Panc1 (cell line): Measurements from ENCODE around the gene SNIP1. TPM values are rescaled to one million over a fixed set of nuclear protein-coding genes. Genes with fewer than 3 reads are reported as not detected.
A peak's percentile ranks its signal among the peaks of the same experiment; 100 is the strongest.

ENCODE experiments used
- ATAC-seq: fragments of 200-7000 bp; cut with Tn5 transposase; 2 replicates; pipeline ENCODE4 v1.9.1; 2020; ENCODE audit warnings: mild to moderate bottlenecking, moderate library complexity
- BruUV-seq: library from RNA; stranded (reverse); fragments of 400-500 nt; replicated peaks from 2 replicates; lab custom pipeline; 2021; lab: Mats Ljungman, UMichigan
- CTCF ChIA-PET: fragments of 300-600 bp; sonication (Branson Sonifier 250); formaldehyde crosslinking; loops from one replicate; lab custom pipeline; 2022; ENCODE audit warnings: antibody characterized with exemption; lab: Charles Lee
- POLR2A ChIA-PET: fragments of 300-600 bp; sonication (Branson Sonifier 250); formaldehyde crosslinking; loops from one replicate; lab custom pipeline; 2022; ENCODE audit warnings: antibody characterized with exemption; lab: Charles Lee
- DNase-seq: peaks from one replicate; pipeline ENCODE4 v3.0.0-alpha.2; 2010; ENCODE audit warnings: low read depth, low spot score
- H3K27ac ChIP-seq: 2 replicates; pipeline ENCODE4 v1.5.1; 2011; ENCODE audit warnings: mild to moderate bottlenecking, low read length, inconsistent platforms
- H3K27me3 ChIP-seq: fragments of 200-500 bp; sonication (Bioruptor generic); 2 replicates; pipeline ENCODE4 v1.6.0; 2014; ENCODE audit warnings: low read length, inconsistent platforms; ENCODE audit not compliant: control insufficient read depth, insufficient read depth
- H3K36me3 ChIP-seq: fragments of 200-500 bp; sonication (Bioruptor generic); 2 replicates; pipeline ENCODE4 v1.5.1; 2014; ENCODE audit warnings: inconsistent platforms, mild to moderate bottlenecking, low read length, moderate library complexity; ENCODE audit not compliant: control insufficient read depth, insufficient read depth
- H3K4me1 ChIP-seq: 2 replicates; pipeline ENCODE4 v1.5.1; 2011; ENCODE audit warnings: inconsistent platforms, mild to moderate bottlenecking, low read length, moderate library complexity; ENCODE audit not compliant: control insufficient read depth, insufficient read depth
- H3K4me3 ChIP-seq, 2 experiments: 2 replicates each; pipeline ENCODE4 v1.5.1; 2011 to 2012; ENCODE audit warnings: low read depth in 2 of 2, low read length in 2 of 2, mild to moderate bottlenecking in 2 of 2, inconsistent platforms in 1 of 2, moderate library complexity in 1 of 2
- H3K9me3 ChIP-seq: fragments of 200-500 bp; sonication (Bioruptor generic); 2 replicates; pipeline ENCODE4 v1.5.1; 2014; ENCODE audit warnings: low read depth, mild to moderate bottlenecking, inconsistent platforms, low read length, moderate library complexity; ENCODE audit not compliant: control insufficient read depth, insufficient read depth
- POLR2AphosphoS5 ChIP-seq: IDR thresholded peaks from 2 replicates; pipeline ENCODE4 v1.6.1; 2012; ENCODE audit warnings: mild to moderate bottlenecking, low read depth, low read length, moderate library complexity
- SIN3A ChIP-seq: IDR thresholded peaks from 2 replicates; pipeline ENCODE4 v1.6.1; 2012; ENCODE audit warnings: low read depth, mild to moderate bottlenecking, low read length, moderate library complexity, borderline replicate concordance; ENCODE audit not compliant: insufficient read depth
- TCF7L2 ChIP-seq: IDR thresholded peaks from 2 replicates; pipeline ENCODE4 v1.6.1; 2011; ENCODE audit warnings: mild to moderate bottlenecking, low read depth, low read length, inconsistent platforms
- in situ Hi-C: cut with HindIII; loops from 2 replicates; pipeline ENCODE4 v1.10.0; 2016; ENCODE audit warnings: low sequenced_read_pairs, low pct_unique_long_range_greater_than_20kb
- intact Hi-C: fragments of 100-400 bp; cut with micrococcal nuclease; formaldehyde crosslinking; loops from one replicate; pipeline ENCODE4 v1.10.0; 2022; ENCODE audit not compliant: unreplicated experiment
- total RNA-seq: library from RNA; stranded (reverse); gene quantifications from one replicate; pipeline ENCODE4 v1.2.1, GENCODE V29; 2021; ENCODE audit not compliant: unreplicated experiment
- TF ChIP-seq, protein P1 (sequence below): fragments of 450-650 bp; IDR thresholded peaks from 2 replicates; pipeline ENCODE4 v1.5.1; 2017; ENCODE audit warnings: mild to moderate bottlenecking
- TF ChIP-seq, protein P2 (sequence below), 2 experiments: IDR thresholded peaks; 2 replicates each; pipeline ENCODE4 v1.6.1; 2011 to 2012; ENCODE audit warnings: low read depth in 2 of 2, control low read depth in 1 of 2, low read length in 1 of 2, mild to moderate bottlenecking in 1 of 2, moderate library complexity in 1 of 2; ENCODE audit not compliant: insufficient read depth in 1 of 2

The SNIP1 gene
- total RNA-seq, 1 experiment from 2014 or later, result 21.4 TPM

DNA sequence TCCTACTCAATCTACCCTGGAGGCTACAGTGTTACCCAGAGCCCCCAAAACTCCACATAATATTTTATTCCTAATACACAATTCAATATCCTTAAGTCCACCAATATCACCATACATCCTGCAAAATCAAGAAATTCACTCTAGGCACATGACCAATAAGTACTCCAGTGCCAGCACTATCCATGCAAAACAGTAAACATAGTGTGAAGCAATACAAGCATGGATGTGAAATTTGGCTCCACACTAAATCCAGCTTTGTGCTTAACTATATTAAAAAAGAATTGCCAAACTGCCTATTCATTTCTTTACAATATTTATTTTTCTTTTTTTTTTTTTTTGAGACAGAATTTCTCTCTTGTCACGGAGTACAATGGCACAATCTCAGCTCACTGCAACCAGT lies 36.5 kb downstream of the SNIP1 start:
- no TSS peak for BruUV-seq
- H3K27ac ChIP-seq, result no peak overlapping the region
- H3K36me3 ChIP-seq, result no peaks in the 10 kb centered on the region; the same call in 1 of the 2 replicates
- CTCF ChIA-PET, result no interaction called here
- POLR2A ChIA-PET, result no interaction called here
- H3K27me3 ChIP-seq, result no peaks in the 10 kb centered on the region
- TF ChIP-seq, protein P1, sequence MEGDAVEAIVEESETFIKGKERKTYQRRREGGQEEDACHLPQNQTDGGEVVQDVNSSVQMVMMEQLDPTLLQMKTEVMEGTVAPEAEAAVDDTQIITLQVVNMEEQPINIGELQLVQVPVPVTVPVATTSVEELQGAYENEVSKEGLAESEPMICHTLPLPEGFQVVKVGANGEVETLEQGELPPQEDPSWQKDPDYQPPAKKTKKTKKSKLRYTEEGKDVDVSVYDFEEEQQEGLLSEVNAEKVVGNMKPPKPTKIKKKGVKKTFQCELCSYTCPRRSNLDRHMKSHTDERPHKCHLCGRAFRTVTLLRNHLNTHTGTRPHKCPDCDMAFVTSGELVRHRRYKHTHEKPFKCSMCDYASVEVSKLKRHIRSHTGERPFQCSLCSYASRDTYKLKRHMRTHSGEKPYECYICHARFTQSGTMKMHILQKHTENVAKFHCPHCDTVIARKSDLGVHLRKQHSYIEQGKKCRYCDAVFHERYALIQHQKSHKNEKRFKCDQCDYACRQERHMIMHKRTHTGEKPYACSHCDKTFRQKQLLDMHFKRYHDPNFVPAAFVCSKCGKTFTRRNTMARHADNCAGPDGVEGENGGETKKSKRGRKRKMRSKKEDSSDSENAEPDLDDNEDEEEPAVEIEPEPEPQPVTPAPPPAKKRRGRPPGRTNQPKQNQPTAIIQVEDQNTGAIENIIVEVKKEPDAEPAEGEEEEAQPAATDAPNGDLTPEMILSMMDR, result no peak
- TF ChIP-seq POLR2AphosphoS5, result no peak
- TF ChIP-seq TCF7L2, result no peak
- TF ChIP-seq SIN3A, result no peak
- TF ChIP-seq, protein P2, sequence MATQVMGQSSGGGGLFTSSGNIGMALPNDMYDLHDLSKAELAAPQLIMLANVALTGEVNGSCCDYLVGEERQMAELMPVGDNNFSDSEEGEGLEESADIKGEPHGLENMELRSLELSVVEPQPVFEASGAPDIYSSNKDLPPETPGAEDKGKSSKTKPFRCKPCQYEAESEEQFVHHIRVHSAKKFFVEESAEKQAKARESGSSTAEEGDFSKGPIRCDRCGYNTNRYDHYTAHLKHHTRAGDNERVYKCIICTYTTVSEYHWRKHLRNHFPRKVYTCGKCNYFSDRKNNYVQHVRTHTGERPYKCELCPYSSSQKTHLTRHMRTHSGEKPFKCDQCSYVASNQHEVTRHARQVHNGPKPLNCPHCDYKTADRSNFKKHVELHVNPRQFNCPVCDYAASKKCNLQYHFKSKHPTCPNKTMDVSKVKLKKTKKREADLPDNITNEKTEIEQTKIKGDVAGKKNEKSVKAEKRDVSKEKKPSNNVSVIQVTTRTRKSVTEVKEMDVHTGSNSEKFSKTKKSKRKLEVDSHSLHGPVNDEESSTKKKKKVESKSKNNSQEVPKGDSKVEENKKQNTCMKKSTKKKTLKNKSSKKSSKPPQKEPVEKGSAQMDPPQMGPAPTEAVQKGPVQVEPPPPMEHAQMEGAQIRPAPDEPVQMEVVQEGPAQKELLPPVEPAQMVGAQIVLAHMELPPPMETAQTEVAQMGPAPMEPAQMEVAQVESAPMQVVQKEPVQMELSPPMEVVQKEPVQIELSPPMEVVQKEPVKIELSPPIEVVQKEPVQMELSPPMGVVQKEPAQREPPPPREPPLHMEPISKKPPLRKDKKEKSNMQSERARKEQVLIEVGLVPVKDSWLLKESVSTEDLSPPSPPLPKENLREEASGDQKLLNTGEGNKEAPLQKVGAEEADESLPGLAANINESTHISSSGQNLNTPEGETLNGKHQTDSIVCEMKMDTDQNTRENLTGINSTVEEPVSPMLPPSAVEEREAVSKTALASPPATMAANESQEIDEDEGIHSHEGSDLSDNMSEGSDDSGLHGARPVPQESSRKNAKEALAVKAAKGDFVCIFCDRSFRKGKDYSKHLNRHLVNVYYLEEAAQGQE (IDR thresholded peaks at IDR 0.05; ENCODE audit: insufficient read depth in 1 of 2, low read depth in 2 of 2, low read length in 1 of 2), result no peak
- no peaks in the 10 kb centered on the region for H3K9me3 ChIP-seq
- peaks cover 13% of the 10 kb centered on the region for H3K4me1 ChIP-seq
- intact Hi-C loops (no loop called here), in situ Hi-C loops (no loop called here)
- ATAC-seq (no peak), DNase-seq (no peak)
- no peak overlapping the region for H3K4me3 ChIP-seq

DNA sequence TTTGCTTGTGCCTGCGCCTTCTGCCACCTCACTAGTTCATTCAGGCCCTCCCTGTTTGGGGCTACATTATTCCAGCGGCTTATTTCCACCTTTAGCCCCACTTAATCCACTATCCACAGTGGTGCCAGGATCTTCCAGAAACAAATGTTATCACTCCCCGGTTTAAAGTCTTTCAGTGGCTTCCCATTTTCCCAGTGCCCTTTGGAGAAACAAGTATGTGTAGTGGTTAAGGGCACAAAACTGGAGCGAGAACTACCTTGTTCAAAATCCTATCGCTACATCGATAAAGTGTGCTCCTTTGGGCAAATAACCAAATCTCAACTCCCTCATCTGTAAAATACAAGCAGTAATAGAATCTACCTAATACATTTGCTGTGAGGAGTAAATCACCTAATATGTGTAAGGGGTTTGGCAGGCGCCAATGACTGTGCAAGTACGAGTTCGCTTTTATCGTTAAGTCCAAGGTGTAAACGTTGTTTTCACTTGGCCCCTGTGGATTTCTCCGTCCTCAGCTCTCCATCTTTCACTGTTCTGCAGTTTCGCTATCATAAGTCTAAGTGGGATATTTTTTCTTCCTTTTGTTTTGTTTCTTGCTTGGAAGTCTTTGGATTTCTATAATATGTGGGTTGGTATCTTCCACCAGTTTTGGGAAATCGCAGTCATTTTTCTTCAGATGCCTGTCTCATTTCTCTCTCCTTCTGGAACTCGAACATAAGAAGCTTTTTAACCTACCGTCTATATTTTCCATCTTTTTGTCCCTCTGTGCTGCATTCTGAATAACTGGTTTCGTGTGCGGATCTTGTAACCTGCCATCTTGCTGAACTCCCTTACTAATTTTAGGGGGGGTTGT lies 38.7 kb downstream of the SNIP1 start:
- ChIA-PET CTCF (interaction anchor here (0.5 to 1.6 kb wide), 3 partner anchors 20 to 56 kb away, joined by 3 to 11 read pairs (median 7); no protein-coding TSS in a partner anchor), POLR2A (interaction anchor here (0.6 kb wide), 1 partner anchor 73 kb away, joined by 3 read pairs; no protein-coding TSS in a partner anchor)
- intact Hi-C loops (no loop called here), in situ Hi-C loops (no loop called here)
- Histone ChIP-seq H3K9me3 (no peaks in the 10 kb centered on the region), H3K27me3 (no peaks in the 10 kb centered on the region), H3K36me3 (peaks cover 3% of the 10 kb centered on the region), H3K4me1 (peaks cover 13% of the 10 kb centered on the region), H3K4me3 (peak overlapping the region; percentile 83 to 84), H3K27ac (peak overlapping the region; percentile 98)
- DNase-seq, result no peak
- TSS peak; percentile 96 for BruUV-seq
- TF ChIP-seq, protein P1, result no peak
- TF ChIP-seq, protein P2 (IDR thresholded peaks at IDR 0.05; ENCODE audit: insufficient read depth in 1 of 2, low read depth in 2 of 2, low read length in 1 of 2), result no peak
- TF ChIP-seq POLR2AphosphoS5 (no peak), TCF7L2 (no peak), SIN3A (no peak)
- ATAC-seq, result no peak
